Stomach smooth muscle (tissue), 2 donors: ENCODE data around the gene CSNK1G3.
"Not testable (repeated sequence)": the region's sequence is repeated elsewhere in the genome, so short reads cannot be mapped to it uniquely, and the experiment has no call there.

Source experiments
- H3K27ac ChIP-seq: one replicate; pipeline ENCODE4 v1.7.0; 2013; ENCODE audit warnings: mild to moderate bottlenecking, low read length, inconsistent platforms
- H3K27me3 ChIP-seq, 2 donors: one replicate each; pipeline ENCODE4 v1.7.0; 2013; ENCODE audit warnings: low read length in 2 of 2; ENCODE audit not compliant: insufficient read depth in 2 of 2, control insufficient read depth in 1 of 2
- H3K36me3 ChIP-seq, 2 donors: one replicate each; pipeline ENCODE4 v1.7.0; 2013; ENCODE audit warnings: low read length in 2 of 2; ENCODE audit not compliant: control insufficient read depth in 2 of 2, insufficient read depth in 2 of 2
- H3K4me1 ChIP-seq: one replicate; pipeline ENCODE4 v1.7.0; 2013; ENCODE audit warnings: low read length; ENCODE audit not compliant: control insufficient read depth, insufficient read depth
- H3K4me3 ChIP-seq, 2 donors: one replicate each; pipeline ENCODE4 v1.7.0; 2013; ENCODE audit warnings: low read length in 2 of 2
- H3K9ac ChIP-seq, 2 donors: one replicate each; pipeline ENCODE4 v1.7.0; 2013; ENCODE audit warnings: low read length in 2 of 2, mild to moderate bottlenecking in 1 of 2
- H3K9me3 ChIP-seq, 2 donors: one replicate each; pipeline ENCODE4 v1.7.0; 2013; ENCODE audit warnings: low read length in 2 of 2; ENCODE audit not compliant: control insufficient read depth in 2 of 2
- donor health status: healthy.
- donor health status: Pancreatic carcinoma.

Gene CSNK1G3

GRCh38 chr5:123486951-123487655 is 24.9 kb upstream of the CSNK1G3 start:
- Histone ChIP-seq H3K4me1 (peaks cover 4% of the 10 kb centered on the region), H3K36me3 (no peaks in the 10 kb centered on the region), H3K4me3 (no peak overlapping the region), H3K9me3 (no peaks in the 10 kb centered on the region), H3K27me3 (peaks cover 0 to 2% of the 10 kb centered on the region in 2 donors), H3K27ac (no peak overlapping the region), H3K9ac (no peak overlapping the region)

- no peak overlapping the region for H3K9ac ChIP-seq
- H3K4me3 ChIP-seq = no peak overlapping the region
- H3K27ac ChIP-seq = no peak overlapping the region
- no peaks in the 10 kb centered on the region for H3K4me1 ChIP-seq
- H3K27me3 ChIP-seq = peaks cover 0 to 2% of the 10 kb centered on the region in 2 donors
- no peaks in the 10 kb centered on the region for H3K36me3 ChIP-seq
- H3K9me3 ChIP-seq = no peaks in the 10 kb centered on the region
Observed at GRCh38 chr5:123490974-123491373, 21.0 kb upstream of the CSNK1G3 start.

GRCh38 chr5:123495211-123495610 is 16.8 kb upstream of the CSNK1G3 start:
- not testable (repeated sequence) for H3K36me3 ChIP-seq, H3K9ac ChIP-seq, H3K27ac ChIP-seq, H3K9me3 ChIP-seq, H3K4me1 ChIP-seq, H3K27me3 ChIP-seq, H3K4me3 ChIP-seq

- Histone ChIP-seq H3K36me3 (no peaks in the 10 kb centered on the region), H3K4me1 (no peaks in the 10 kb centered on the region), H3K4me3 (no peak overlapping the region), H3K9me3 (no peaks in the 10 kb centered on the region), H3K27ac (no peak overlapping the region), H3K27me3 (no peaks in the 10 kb centered on the region), H3K9ac (no peak overlapping the region)
Observed at GRCh38 chr5:123496892-123497291, 15.1 kb upstream of the CSNK1G3 start.

GRCh38 chr5:123500471-123500870 is 11.5 kb upstream of the CSNK1G3 start:
- Histone ChIP-seq H3K9ac (no peak overlapping the region), H3K36me3 (no peaks in the 10 kb centered on the region), H3K27me3 (no peaks in the 10 kb centered on the region), H3K9me3 (no peaks in the 10 kb centered on the region), H3K27ac (no peak overlapping the region), H3K4me1 (no peaks in the 10 kb centered on the region), H3K4me3 (no peak overlapping the region)

GRCh38 chr5:123502120-123502519 is 9.9 kb upstream of the CSNK1G3 start:
- Histone ChIP-seq H3K27ac (no peak overlapping the region), H3K27me3 (no peaks in the 10 kb centered on the region), H3K36me3 (no peaks in the 10 kb centered on the region), H3K9ac (no peak overlapping the region), H3K4me3 (no peak overlapping the region), H3K4me1 (no peaks in the 10 kb centered on the region), H3K9me3 (no peaks in the 10 kb centered on the region)

GRCh38 chr5:123503299-123503698 is 8.7 kb upstream of the CSNK1G3 start:
- Histone ChIP-seq H3K9me3 (no peaks in the 10 kb centered on the region), H3K36me3 (no peaks in the 10 kb centered on the region), H3K27me3 (no peaks in the 10 kb centered on the region), H3K4me3 (no peak overlapping the region), H3K4me1 (no peaks in the 10 kb centered on the region), H3K27ac (no peak overlapping the region), H3K9ac (no peak overlapping the region)

GRCh38 chr5:123505633-123506032 is 6.3 kb upstream of the CSNK1G3 start:
- Histone ChIP-seq H3K4me3 (no peak overlapping the region), H3K36me3 (no peaks in the 10 kb centered on the region), H3K9ac (no peak overlapping the region), H3K27ac (no peak overlapping the region), H3K27me3 (no peaks in the 10 kb centered on the region), H3K4me1 (no peaks in the 10 kb centered on the region), H3K9me3 (no peaks in the 10 kb centered on the region)

- Histone ChIP-seq H3K9me3 (no peaks in the 10 kb centered on the region), H3K36me3 (no peaks in the 10 kb centered on the region), H3K4me3 (no peak overlapping the region), H3K27me3 (no peaks in the 10 kb centered on the region), H3K27ac (no peak overlapping the region), H3K4me1 (peaks cover 6% of the 10 kb centered on the region), H3K9ac (no peak overlapping the region)
Observed at GRCh38 chr5:123508441-123508840, 3.5 kb upstream of the CSNK1G3 start.

GRCh38 chr5:123511290-123511647 is 708 bp upstream of the CSNK1G3 start:
- H3K4me1 ChIP-seq = peaks cover 6% of the 10 kb centered on the region
- H3K36me3 ChIP-seq = no peaks in the 10 kb centered on the region
- H3K4me3 ChIP-seq = peak overlapping the region; percentile 55 to 84
- peak overlapping the region; percentile 67 to 94 for H3K9ac ChIP-seq
- H3K27me3 ChIP-seq = no peaks in the 10 kb centered on the region
- H3K9me3 ChIP-seq = no peaks in the 10 kb centered on the region
- H3K27ac ChIP-seq = peak overlapping the region; percentile 85

GRCh38 chr5:123512611-123513461 is 859 bp downstream of the CSNK1G3 start:
- Histone ChIP-seq H3K9ac (peak overlapping the region; percentile 78 to 80), H3K9me3 (no peaks in the 10 kb centered on the region), H3K27me3 (no peaks in the 10 kb centered on the region), H3K36me3 (no peaks in the 10 kb centered on the region), H3K4me1 (peaks cover 6% of the 10 kb centered on the region), H3K27ac (no peak overlapping the region), H3K4me3 (peak overlapping the region; percentile 72 to 84)
